SK-N-SH treated with all-trans-retinoic acid at 6 μM for 48 hours (cell line): ENCODE data around the gene XPO4.

Source experiments
- ARNTL ChIP-seq: fragments of 450-650 bp; formaldehyde crosslinking; IDR thresholded peaks from 2 replicates; pipeline ENCODE4 v1.5.0; 2020; ENCODE audit warnings: low read depth, mild to moderate bottlenecking, moderate library complexity, borderline replicate concordance
- BACH2 ChIP-seq: fragments of 250-450 bp; sonication (Bioruptor Pico); IDR thresholded peaks from 2 replicates; pipeline ENCODE4 v1.9.0; 2021; ENCODE audit warnings: mild to moderate bottlenecking, borderline replicate concordance
- ESRRG ChIP-seq: fragments of 250-450 bp; sonication (Bioruptor Pico); IDR thresholded peaks from 2 replicates; pipeline ENCODE4 v1.6.1; 2021; ENCODE audit warnings: mild to moderate bottlenecking
- TCF4 ChIP-seq: fragments of 250-450 bp; sonication (Bioruptor Pico); IDR thresholded peaks from 2 replicates; pipeline ENCODE4 v1.8.0; 2021; ENCODE audit warnings: mild to moderate bottlenecking, moderate library complexity, borderline replicate concordance
- ZFP30 ChIP-seq: fragments of 450-650 bp; formaldehyde crosslinking; IDR thresholded peaks from 2 replicates; pipeline ENCODE4 v1.5.0; 2022; ENCODE audit warnings: mild to moderate bottlenecking, moderate library complexity
- TF ChIP-seq, protein P1 (sequence below): fragments of 250-450 bp; sonication (Bioruptor Pico); IDR thresholded peaks from 2 replicates; pipeline ENCODE4 v1.5.1; 2020; ENCODE audit warnings: low read depth, mild to moderate bottlenecking, moderate library complexity

DNA sequence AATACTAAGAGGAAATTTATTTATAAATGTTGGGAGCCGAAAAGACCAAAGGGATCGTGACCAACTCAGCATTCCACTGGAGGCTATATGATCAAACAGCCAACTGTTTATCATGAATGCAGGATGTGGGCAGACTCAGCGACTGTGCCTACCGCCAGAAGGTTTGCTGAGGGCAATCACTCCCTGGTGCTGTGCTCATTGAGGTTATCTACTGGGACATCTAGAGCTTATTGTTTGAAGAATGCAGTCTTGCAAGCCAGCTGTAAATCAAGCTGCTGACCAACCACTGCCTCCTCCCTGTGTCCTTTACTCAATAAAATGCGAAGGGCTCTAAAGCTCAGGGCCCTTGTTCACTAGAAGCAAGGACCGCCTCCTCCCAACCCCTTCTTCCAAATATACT lies 8.5 kb upstream of the XPO4 start:
- TF ChIP-seq, protein P1, sequence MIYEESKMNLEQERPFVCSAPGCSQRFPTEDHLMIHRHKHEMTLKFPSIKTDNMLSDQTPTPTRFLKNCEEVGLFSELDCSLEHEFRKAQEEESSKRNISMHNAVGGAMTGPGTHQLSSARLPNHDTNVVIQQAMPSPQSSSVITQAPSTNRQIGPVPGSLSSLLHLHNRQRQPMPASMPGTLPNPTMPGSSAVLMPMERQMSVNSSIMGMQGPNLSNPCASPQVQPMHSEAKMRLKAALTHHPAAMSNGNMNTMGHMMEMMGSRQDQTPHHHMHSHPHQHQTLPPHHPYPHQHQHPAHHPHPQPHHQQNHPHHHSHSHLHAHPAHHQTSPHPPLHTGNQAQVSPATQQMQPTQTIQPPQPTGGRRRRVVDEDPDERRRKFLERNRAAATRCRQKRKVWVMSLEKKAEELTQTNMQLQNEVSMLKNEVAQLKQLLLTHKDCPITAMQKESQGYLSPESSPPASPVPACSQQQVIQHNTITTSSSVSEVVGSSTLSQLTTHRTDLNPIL: no peak
- TF ChIP-seq TCF4 (CRISPR knock-in tag): no peak
- TF ChIP-seq ARNTL (CRISPR knock-in tag): no peak
- no peak for TF ChIP-seq ZFP30
- no peak for TF ChIP-seq BACH2
- no peak for TF ChIP-seq ESRRG (CRISPR knock-in tag)
